Hepatocyte (in vitro differentiated cells): ENCODE data around the gene CKAP2L. TPM values are rescaled to one million over a fixed set of nuclear protein-coding genes. Genes with fewer than 3 reads are reported as not detected.

Source experiments
- DNase-seq: peaks from one replicate; pipeline ENCODE4 v3.0.0-alpha.2; 2016; ENCODE audit warnings: low spot score
- H2AFZ ChIP-seq: fragments of 200-600 bp; sonication (generic); 2 replicates; pipeline ENCODE4 v1.6.0; 2016; ENCODE audit warnings: antibody characterized with exemption, mild to moderate bottlenecking
- H3K27ac ChIP-seq: fragments of 200-600 bp; sonication (generic); 2 replicates; pipeline ENCODE4 v1.5.1; 2016; ENCODE audit warnings: mild to moderate bottlenecking
- H3K27me3 ChIP-seq: fragments of 200-600 bp; sonication (generic); 2 replicates; pipeline ENCODE4 v1.6.1; 2016
- H3K36me3 ChIP-seq: fragments of 200-600 bp; sonication (generic); replicated peaks from 2 replicates; pipeline ENCODE4 v1.5.1; 2016; ENCODE audit warnings: low read depth; ENCODE audit not compliant: insufficient read depth
- H3K4me1 ChIP-seq: fragments of 200-600 bp; sonication (generic); 2 replicates; pipeline ENCODE4 v1.5.1; 2016; ENCODE audit warnings: mild to moderate bottlenecking, moderate library complexity; ENCODE audit not compliant: insufficient read depth
- H3K4me2 ChIP-seq: fragments of 200-600 bp; sonication (generic); 2 replicates; pipeline ENCODE4 v1.6.0; 2016
- H3K4me3 ChIP-seq: fragments of 200-600 bp; sonication (generic); 2 replicates; pipeline ENCODE4 v1.5.1; 2016; ENCODE audit warnings: mild to moderate bottlenecking
- H3K79me2 ChIP-seq: fragments of 200-600 bp; sonication (generic); 2 replicates; pipeline ENCODE4 v1.6.0; 2017; ENCODE audit warnings: mild to moderate bottlenecking
- H3K9me2 ChIP-seq: fragments of 200-600 bp; sonication (generic); replicated peaks from 2 replicates; pipeline ENCODE4 v1.6.0; 2017; ENCODE audit warnings: mild to moderate bottlenecking; ENCODE audit not compliant: insufficient read depth
- H3K9me3 ChIP-seq: fragments of 200-600 bp; sonication (generic); 2 replicates; pipeline ENCODE4 v1.5.1; 2016; ENCODE audit warnings: low read depth, mild to moderate bottlenecking
- H4K20me1 ChIP-seq: fragments of 200-600 bp; sonication (generic); 2 replicates; pipeline ENCODE4 v1.6.0; 2016; ENCODE audit warnings: mild to moderate bottlenecking; ENCODE audit not compliant: insufficient read depth, poor library complexity, severe bottlenecking
- CTCF ChIP-seq: fragments of 200-600 bp; sonication (generic); IDR thresholded peaks from 2 replicates; pipeline ENCODE4 v1.5.1; 2016; ENCODE audit warnings: antibody characterized with exemption, mild to moderate bottlenecking; ENCODE audit not compliant: poor library complexity
- EZH2 ChIP-seq: fragments of 200-600 bp; sonication (generic); IDR thresholded peaks from 2 replicates; pipeline ENCODE4 v1.6.1; 2016; ENCODE audit warnings: antibody characterized with exemption, mild to moderate bottlenecking, borderline replicate concordance
- EZH2phosphoT487 ChIP-seq: fragments of 200-600 bp; sonication (generic); IDR thresholded peaks from one replicate; pipeline ENCODE4 v1.6.1; 2018; ENCODE audit warnings: antibody characterized with exemption, mild to moderate bottlenecking, low read depth, moderate library complexity; ENCODE audit not compliant: unreplicated experiment, severe bottlenecking
- WGBS: methylation state at CpG from one replicate; pipeline ENCODE4 v1.1.6; 2016; ENCODE audit warnings: low lambda C conversion rate; ENCODE audit errors: missing lambda C conversion rate; 5-methylcytosine and 5-hydroxymethylcytosine counted together
- polyA plus RNA-seq: library from polyadenylated mRNA; unstranded; fragments of >200 nt; fragmentation: Nextera tagmentation; extraction: Ambion mirVana; gene quantifications from 2 replicates; pipeline ENCODE4 v1.2.1, GENCODE V29; 2016
- total RNA-seq: library from RNA; depleted of rRNA; stranded (reverse); fragments of >200 nt; gene quantifications from 2 replicates; pipeline ENCODE4 v1.2.3, GENCODE V29; 2014

CKAP2L gene
- total and polyA plus RNA-seq, 2 experiments from 2014 or later = 7.2 to 8.1 TPM

GRCh38 chr2:112723995-112724394 is 40.4 kb downstream of the CKAP2L start:
- Histone ChIP-seq H3K4me3 (no peak overlapping the region), H2AFZ (no peak overlapping the region), H3K36me3 (no peaks in the 10 kb centered on the region), H3K27me3 (no peaks in the 10 kb centered on the region), H3K4me1 (no peaks in the 10 kb centered on the region), H3K9me2 (no peaks in the 10 kb centered on the region), H3K9me3 (no peaks in the 10 kb centered on the region), H3K79me2 (no peaks in the 10 kb centered on the region), H3K27ac (no peak overlapping the region), H3K4me2 (no peak overlapping the region), H4K20me1 (no peaks in the 10 kb centered on the region)
- no peak for TF ChIP-seq CTCF
- no peak for DNase-seq
- 96% methylated on average over 7 of the region's 8 CpGs for WGBS

GRCh38 chr2:112723547-112723940 is 40.9 kb downstream of the CKAP2L start:
- 98% methylated on average over 5 of the region's 6 CpGs for WGBS
- no peak for TF ChIP-seq CTCF
- no peak for TF ChIP-seq EZH2phosphoT487
- TF ChIP-seq EZH2 = no peak
- Histone ChIP-seq H3K27ac (no peak overlapping the region), H3K4me3 (no peak overlapping the region), H3K36me3 (no peaks in the 10 kb centered on the region), H2AFZ (no peak overlapping the region), H3K4me1 (no peaks in the 10 kb centered on the region), H3K79me2 (no peaks in the 10 kb centered on the region), H4K20me1 (no peaks in the 10 kb centered on the region), H3K27me3 (no peaks in the 10 kb centered on the region), H3K4me2 (no peak overlapping the region), H3K9me3 (no peaks in the 10 kb centered on the region), H3K9me2 (no peaks in the 10 kb centered on the region)
- no peak for DNase-seq

- no peaks in the 10 kb centered on the region for H3K4me1 ChIP-seq
- no peak overlapping the region for H3K4me2 ChIP-seq
- H3K27me3 ChIP-seq = no peaks in the 10 kb centered on the region
- no peaks in the 10 kb centered on the region for H4K20me1 ChIP-seq
- no peak overlapping the region for H2AFZ ChIP-seq
- H3K9me3 ChIP-seq = no peaks in the 10 kb centered on the region
- 98% methylated on average over 9 of the region's 9 CpGs for WGBS
- no peaks in the 10 kb centered on the region for H3K9me2 ChIP-seq
- H3K79me2 ChIP-seq = no peaks in the 10 kb centered on the region
- no peak for DNase-seq
- no peaks in the 10 kb centered on the region for H3K36me3 ChIP-seq
- H3K27ac ChIP-seq = no peak overlapping the region
- no peak for TF ChIP-seq CTCF
- no peak overlapping the region for H3K4me3 ChIP-seq
Measured at GRCh38 chr2:112722816-112723546, 41.4 kb downstream of the CKAP2L start.
